HG02885 (cell line): Measurements from ENCODE around the gene UPK3B.
"Not testable (repeated sequence)": the region's sequence is repeated elsewhere in the genome, so short reads cannot be mapped to it uniquely, and the experiment has no call there.

ENCODE experiments used
- ATAC-seq: cut with Tn5 transposase; IDR thresholded peaks from one replicate; pipeline ENCODE4 v1.9.1; 2021; ENCODE audit warnings: mild to moderate bottlenecking; ENCODE audit not compliant: unreplicated experiment, poor library complexity

UPK3B gene

GRCh38 chr7:76512941-76513816 lies 2.8 kb downstream of the UPK3B start:
- no peak for ATAC-seq

DNA sequence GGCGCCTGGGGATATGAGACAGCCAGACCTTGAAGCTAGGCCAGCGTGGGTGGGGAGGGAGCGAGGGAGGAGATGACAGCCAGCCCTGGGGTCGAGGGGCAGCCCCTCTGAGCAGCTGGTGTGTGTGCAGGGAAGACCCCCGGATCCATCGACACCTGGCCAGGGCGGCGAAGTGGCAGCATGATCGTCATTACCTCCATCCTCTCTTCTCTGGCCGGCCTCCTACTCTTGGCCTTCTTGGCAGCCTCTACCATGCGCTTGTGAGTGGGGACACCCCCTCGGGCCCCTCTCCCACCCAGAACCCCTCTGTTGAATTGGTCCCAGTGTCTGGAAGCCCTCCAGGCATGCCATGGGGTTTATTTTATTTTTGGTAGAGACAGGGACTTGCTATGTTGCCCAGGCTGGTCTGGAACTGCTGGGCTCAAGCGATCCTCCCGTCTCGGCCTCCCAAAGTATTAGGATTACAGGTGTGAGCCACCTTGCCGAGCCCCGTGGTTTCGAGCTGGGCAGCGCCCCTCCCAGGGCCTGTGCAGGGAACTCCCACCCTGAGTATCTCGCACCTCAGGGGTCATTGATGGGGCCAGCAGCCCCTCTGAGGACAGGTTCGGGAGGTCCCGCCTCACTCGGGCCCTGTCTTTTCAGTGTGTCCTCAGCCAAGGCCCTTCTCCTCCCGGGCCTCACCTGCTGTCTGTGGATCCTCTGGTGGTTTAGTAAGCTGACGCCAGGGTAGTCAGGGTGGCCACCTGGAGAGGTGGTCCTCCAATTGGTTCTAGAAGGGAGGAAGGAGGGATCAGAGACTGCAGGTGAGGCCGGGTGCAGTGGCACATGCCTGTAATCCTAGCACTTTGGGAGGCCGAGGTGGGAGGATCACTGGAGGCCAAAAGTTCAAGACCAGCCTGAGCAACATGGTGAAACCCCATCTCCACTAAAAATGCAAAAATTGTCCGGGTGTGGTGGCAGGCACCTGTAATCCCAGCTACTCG lies 3.8 kb downstream of the UPK3B start:
- ATAC-seq = no peak

DNA sequence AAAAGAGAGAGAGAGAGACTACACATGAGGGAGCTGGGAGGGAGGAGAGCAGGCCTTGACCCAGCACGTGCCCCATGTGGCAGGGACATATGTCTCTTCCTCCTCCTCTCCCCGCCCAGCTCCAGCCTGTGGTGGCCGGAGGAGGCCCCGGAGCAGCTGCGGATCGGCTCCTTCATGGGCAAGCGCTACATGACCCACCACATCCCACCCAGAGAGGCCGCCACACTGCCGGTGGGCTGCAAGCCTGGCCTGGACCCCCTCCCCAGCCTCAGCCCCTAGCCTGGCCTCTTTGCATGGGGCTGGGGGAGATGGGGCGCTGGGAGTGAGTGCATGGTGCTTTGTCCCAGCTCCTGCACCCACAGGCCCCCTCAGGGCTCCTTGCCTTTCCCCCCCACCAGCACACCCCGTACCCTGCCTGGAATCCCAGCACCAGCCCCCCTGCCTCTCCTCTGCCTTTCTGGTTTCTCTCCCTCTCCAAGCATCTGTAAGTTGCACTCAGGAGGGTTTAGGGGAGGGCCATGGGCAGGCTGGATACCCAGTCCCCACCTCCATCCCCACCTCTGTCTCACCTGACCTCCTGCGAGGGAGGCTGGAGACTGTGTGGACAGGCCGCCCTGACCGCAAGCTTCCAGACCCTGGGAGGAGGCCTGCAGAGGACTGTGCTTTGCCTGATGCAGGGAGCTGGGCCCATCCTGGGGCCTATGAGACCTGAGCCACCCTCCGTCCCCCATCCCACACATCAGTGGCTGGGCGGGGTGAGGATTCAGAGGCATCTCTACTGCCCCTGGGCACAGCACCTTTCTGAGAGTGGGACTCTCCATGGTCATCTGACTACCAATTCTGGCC lies 4.8 kb downstream of the UPK3B start:
- ATAC-seq = no peak

- ATAC-seq = no peak
Measured at GRCh38 chr7:76515999-76516443, 5.7 kb downstream of the UPK3B start.

- not testable (repeated sequence) for ATAC-seq
Measured at GRCh38 chr7:76516932-76517331, 6.6 kb downstream of the UPK3B start.

GRCh38 chr7:76526183-76526582 lies 15.8 kb downstream of the UPK3B start:
- not testable (repeated sequence) for ATAC-seq

DNA sequence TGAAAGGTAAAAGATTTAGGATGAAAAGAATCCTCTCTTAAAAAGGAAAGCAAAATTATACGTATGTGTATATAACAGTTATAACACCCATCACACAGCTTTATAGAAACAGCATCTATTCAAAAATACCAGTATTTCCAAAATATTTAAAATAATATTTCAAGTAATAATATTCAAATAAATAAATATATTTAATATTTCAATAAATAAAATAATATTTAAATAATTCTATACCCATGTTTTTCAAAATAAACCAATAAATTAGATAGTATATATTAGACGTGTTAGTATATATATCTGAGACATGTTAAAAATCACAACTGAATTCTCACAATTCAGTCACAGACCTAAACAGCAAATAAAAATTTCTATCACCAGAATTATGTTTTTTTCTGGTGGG lies 21.3 kb downstream of the UPK3B start:
- ATAC-seq = not testable (repeated sequence)

DNA sequence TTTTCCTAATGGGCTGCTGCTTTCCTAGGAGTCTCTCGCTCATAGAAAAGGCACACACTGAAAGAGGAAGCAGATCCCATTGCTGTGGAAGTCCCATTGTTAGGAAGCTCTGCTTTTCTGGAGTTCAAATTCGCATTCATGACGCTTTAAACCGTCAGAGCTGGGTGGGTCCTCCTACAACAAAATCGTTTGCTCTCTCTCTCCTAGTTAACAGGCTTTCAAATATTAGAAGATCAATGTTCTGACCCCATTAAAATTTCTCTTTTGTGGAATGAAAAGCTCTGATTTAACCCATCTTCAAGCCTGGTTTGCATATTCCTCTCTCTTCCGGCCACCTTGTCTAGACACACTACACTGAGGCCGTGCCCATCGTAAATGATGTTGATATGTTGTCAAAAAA lies 32.8 kb downstream of the UPK3B start, which contains the start of gene SPDYE16:
SPDYE16 (minus strand) TSS at position 101 of the 400 bp plus-strand sequence. CDS start 1,838 bp downstream, outside the sequence.
- not testable (repeated sequence) for ATAC-seq

DNA sequence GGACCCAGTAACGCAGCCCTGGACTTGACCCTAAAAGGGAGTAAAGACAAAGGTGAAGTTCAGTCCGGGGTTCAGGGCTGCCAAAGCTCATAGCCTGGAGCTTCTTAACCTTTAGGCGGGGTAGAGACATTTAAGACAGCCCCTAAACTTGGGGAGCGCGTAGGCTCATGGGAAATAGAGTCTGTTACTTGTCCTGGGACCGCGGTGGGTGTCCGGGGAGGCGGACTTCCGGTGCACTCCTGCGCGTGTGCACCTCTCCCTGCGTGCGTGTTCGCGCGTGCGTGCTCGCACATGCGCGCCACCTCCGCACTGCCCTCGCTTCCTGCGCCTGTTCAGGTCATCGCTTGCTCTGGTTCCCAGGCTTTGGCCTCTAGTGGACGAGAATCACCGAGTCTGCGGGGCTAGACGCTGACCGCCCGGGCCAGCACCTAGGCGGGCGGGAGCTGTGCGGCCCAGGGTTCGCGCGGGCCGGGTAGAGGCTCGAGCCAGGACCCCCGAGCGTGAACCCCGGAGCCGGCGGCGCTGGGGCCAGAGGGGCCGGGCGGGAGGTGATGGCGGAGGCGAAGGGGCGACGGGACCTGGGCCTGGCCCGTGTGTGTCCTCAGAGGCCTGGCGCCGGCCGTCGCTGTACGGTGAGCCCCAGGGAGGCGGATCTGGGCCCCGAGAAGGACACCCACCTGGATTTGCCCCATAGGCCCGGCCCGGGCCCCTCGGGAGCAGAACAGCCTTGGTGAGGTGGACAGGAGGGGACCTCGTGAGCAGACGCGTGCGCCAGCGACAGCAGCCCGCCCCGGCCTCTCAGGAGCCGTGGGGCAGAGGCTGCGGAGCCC lies 38.9 kb downstream of the UPK3B start:
- peak; percentile 99 for ATAC-seq

- not testable (repeated sequence) for ATAC-seq
Measured at GRCh38 chr7:76549855-76550248, 39.5 kb downstream of the UPK3B start.

- ATAC-seq = not testable (repeated sequence)
Measured at GRCh38 chr7:76551992-76552391, 41.6 kb downstream of the UPK3B start.

DNA sequence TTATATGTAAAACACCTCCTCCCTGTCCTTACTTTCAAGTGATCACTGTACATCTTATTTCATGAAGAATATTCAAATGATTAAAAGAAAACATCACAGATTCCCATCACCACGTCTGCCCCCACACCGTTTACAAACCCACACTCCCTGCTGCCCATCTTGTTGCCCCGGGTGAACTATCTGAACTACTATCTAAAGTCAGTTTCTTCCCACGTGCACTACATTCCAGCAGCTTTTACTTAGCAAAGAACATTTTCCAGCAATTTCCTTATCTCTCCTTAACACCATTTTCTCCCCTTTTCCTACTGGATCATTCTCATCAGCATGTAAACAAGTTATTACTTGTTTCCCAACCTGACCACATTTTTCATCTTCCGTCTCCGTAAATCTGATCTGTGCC lies 49.3 kb downstream of the UPK3B start:
- ATAC-seq = not testable (repeated sequence)

DNA sequence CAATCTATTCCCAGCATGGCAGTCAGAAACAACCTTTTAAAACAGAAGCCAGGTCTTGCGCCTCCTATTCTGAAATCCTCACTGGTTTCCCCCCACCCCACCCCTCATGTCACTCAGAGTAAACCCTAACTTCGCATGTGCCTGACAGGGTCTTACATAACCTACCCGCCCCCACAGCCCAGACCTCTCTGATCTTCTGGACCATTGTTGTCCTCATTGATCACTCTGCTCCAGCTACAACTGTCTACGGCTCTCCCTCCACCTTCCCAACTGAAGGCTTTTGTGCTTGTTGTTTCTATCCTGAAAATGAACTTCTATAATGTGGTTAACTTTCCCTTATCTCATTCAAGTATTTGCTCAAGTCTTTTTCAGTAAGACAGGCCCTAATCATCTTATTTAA lies 49.8 kb downstream of the UPK3B start:
- ATAC-seq = not testable (repeated sequence)

DNA sequence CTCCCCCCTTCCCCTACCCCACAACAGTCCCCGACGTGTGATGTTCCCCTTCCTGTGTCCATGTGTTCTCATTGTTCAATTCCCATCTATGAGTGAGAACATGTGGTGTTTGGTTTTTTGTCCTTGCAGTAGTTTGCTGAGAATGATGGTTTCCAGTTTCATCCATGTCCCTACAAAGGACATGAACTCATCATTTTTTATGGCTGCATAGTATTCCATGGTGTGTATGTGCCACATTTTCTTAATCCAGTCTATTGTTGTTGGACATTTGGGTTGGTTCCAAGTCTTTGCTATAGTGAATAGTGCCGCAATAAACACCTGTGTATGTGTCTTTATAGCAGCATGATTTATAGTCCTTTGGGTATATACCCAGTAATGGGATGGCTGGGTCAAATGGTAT lies 51.0 kb downstream of the UPK3B start:
- ATAC-seq = not testable (repeated sequence)

GRCh38 chr7:76565001-76565400 lies 54.6 kb downstream of the UPK3B start:
- ATAC-seq = not testable (repeated sequence)
